ENCODE results near the gene COBLL1.

The COBLL1 gene

GRCh38 chr2:164881524-164881923, 39.9 kb upstream of the COBLL1 start:
- H3K27me3 ChIP-seq (ENCODE audit: insufficient read depth, low read length, poor library complexity) = no peaks in the 10 kb centered on the region
- no peak overlapping the region for H2BK5ac ChIP-seq (ENCODE audit: low read length)
- no peak overlapping the region for H4K5ac ChIP-seq (ENCODE audit: low read length)
- no peak overlapping the region for H2AK5ac ChIP-seq (ENCODE audit: low read length)
- no peaks in the 10 kb centered on the region for H3K79me1 ChIP-seq (ENCODE audit: low read length)
- H3K27ac ChIP-seq (ENCODE audit: low read depth, low read length) = no peak overlapping the region
- no peak overlapping the region for H4K8ac ChIP-seq (ENCODE audit: low read depth, low read length)
- no peak overlapping the region for H3K56ac ChIP-seq (ENCODE audit: low read length)
- no peak overlapping the region for H2BK120ac ChIP-seq (ENCODE audit: low read depth, low read length)
- no peak overlapping the region for H3K18ac ChIP-seq (ENCODE audit: low read length)
- H3K36me3 ChIP-seq (ENCODE audit: control insufficient read depth, insufficient read depth, low read length) = no peaks in the 10 kb centered on the region
- H3K4me2 ChIP-seq (ENCODE audit: low read length) = no peak overlapping the region
- WGBS (ENCODE audit: extremely low coverage, insufficient coverage, low lambda C conversion rate) = no CpG with 5 or more reads among the region's 1 CpG
- no peak overlapping the region for H3K4me3 ChIP-seq (ENCODE audit: low read length)
- no peaks in the 10 kb centered on the region for H3K4me1 ChIP-seq (ENCODE audit: control insufficient read depth, low read depth, low read length)
- H3K9ac ChIP-seq (ENCODE audit: low read length) = no peak overlapping the region
- no peak overlapping the region for H3K4ac ChIP-seq (ENCODE audit: low read depth, low read length)
- no peak for DNase-seq
- no peaks in the 10 kb centered on the region for H3K79me2 ChIP-seq (ENCODE audit: control insufficient read depth, insufficient read depth, low read length)
- H3K23ac ChIP-seq (ENCODE audit: low read length) = no peak overlapping the region
- H2BK15ac ChIP-seq (replicated peaks; ENCODE audit: low read depth) = no peak overlapping the region

DNA sequence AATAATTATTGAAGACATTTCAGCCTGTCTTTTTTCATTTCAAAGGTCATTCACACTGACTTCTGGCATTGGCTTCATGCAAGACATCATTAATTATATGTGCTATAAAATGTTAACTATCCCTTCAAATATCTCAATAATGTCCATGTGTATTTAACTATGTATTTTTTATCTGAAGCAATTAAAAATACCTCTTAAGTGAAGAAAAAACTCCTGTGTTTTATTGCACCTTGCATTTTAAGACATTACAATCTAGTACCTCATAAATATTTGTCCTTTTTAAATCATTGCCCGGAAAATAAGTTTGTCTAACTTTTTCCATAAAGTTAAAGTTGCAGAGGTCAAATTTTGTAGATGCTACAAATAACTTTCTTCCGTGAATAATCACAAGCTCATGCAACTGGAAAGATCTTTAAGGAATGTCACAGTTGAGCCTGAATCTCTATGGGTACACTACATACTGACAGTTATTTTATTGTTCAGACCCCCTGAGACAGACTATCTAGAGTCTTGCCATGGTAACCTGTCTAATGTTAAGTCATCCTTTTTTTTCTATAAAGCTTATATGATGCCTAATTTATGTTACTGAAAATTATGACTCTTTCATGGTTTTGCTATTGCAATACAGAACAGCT, 38.4 kb upstream of the COBLL1 start:
- no peak overlapping the region for H3K23ac ChIP-seq (ENCODE audit: low read length)
- H3K79me2 ChIP-seq (ENCODE audit: control insufficient read depth, insufficient read depth, low read length) = no peaks in the 10 kb centered on the region
- H2BK5ac ChIP-seq (ENCODE audit: low read length) = no peak overlapping the region
- DNase-seq = no peak
- no peak overlapping the region for H3K27ac ChIP-seq (ENCODE audit: low read depth, low read length)
- H3K4me2 ChIP-seq (ENCODE audit: low read length) = no peak overlapping the region
- no peak overlapping the region for H4K5ac ChIP-seq (ENCODE audit: low read length)
- H3K27me3 ChIP-seq (ENCODE audit: insufficient read depth, low read length, poor library complexity) = no peaks in the 10 kb centered on the region
- no peaks in the 10 kb centered on the region for H3K79me1 ChIP-seq (ENCODE audit: low read length)
- H2BK120ac ChIP-seq (ENCODE audit: low read depth, low read length) = no peak overlapping the region
- H3K18ac ChIP-seq (ENCODE audit: low read length) = no peak overlapping the region
- no peak overlapping the region for H2BK15ac ChIP-seq (replicated peaks; ENCODE audit: low read depth)
- no peaks in the 10 kb centered on the region for H3K36me3 ChIP-seq (ENCODE audit: control insufficient read depth, insufficient read depth, low read length)
- no peak overlapping the region for H3K4me3 ChIP-seq (ENCODE audit: low read length)
- no peak overlapping the region for H3K9ac ChIP-seq (ENCODE audit: low read length)
- no peak overlapping the region for H4K8ac ChIP-seq (ENCODE audit: low read depth, low read length)
- no peak overlapping the region for H2AK5ac ChIP-seq (ENCODE audit: low read length)
- no peak overlapping the region for H3K56ac ChIP-seq (ENCODE audit: low read length)
- no CpG with 5 or more reads among the region's 2 CpGs for WGBS (ENCODE audit: extremely low coverage, insufficient coverage, low lambda C conversion rate)
- H3K4me1 ChIP-seq (ENCODE audit: control insufficient read depth, low read depth, low read length) = no peaks in the 10 kb centered on the region
- H3K4ac ChIP-seq (ENCODE audit: low read depth, low read length) = no peak overlapping the region

GRCh38 chr2:164877927-164878326, 36.3 kb upstream of the COBLL1 start:
- Histone ChIP-seq H4K5ac (ENCODE audit: low read length) (no peak overlapping the region), H3K56ac (ENCODE audit: low read length) (no peak overlapping the region), H3K4me2 (ENCODE audit: low read length) (no peak overlapping the region), H3K23ac (ENCODE audit: low read length) (no peak overlapping the region), H3K36me3 (ENCODE audit: control insufficient read depth, insufficient read depth, low read length) (no peaks in the 10 kb centered on the region), H3K79me2 (ENCODE audit: control insufficient read depth, insufficient read depth, low read length) (no peaks in the 10 kb centered on the region), H3K18ac (ENCODE audit: low read length) (no peak overlapping the region), H3K27ac (ENCODE audit: low read depth, low read length) (no peak overlapping the region), H3K9ac (ENCODE audit: low read length) (no peak overlapping the region), H2BK120ac (ENCODE audit: low read depth, low read length) (no peak overlapping the region), H2BK15ac (replicated peaks; ENCODE audit: low read depth) (no peak overlapping the region), H3K79me1 (ENCODE audit: low read length) (no peaks in the 10 kb centered on the region), H3K27me3 (ENCODE audit: insufficient read depth, low read length, poor library complexity) (no peaks in the 10 kb centered on the region), H3K4me3 (ENCODE audit: low read length) (no peak overlapping the region), H2BK5ac (ENCODE audit: low read length) (no peak overlapping the region), H2AK5ac (ENCODE audit: low read length) (no peak overlapping the region), H3K4me1 (ENCODE audit: control insufficient read depth, low read depth, low read length) (no peaks in the 10 kb centered on the region), H4K8ac (ENCODE audit: low read depth, low read length) (no peak overlapping the region), H3K4ac (ENCODE audit: low read depth, low read length) (no peak overlapping the region)
- no peak for DNase-seq

- no peak overlapping the region for H3K56ac ChIP-seq (ENCODE audit: low read length)
- H2AK5ac ChIP-seq (ENCODE audit: low read length) = no peak overlapping the region
- no peaks in the 10 kb centered on the region for H3K79me1 ChIP-seq (ENCODE audit: low read length)
- H3K9ac ChIP-seq (ENCODE audit: low read length) = no peak overlapping the region
- H2BK5ac ChIP-seq (ENCODE audit: low read length) = no peak overlapping the region
- no peaks in the 10 kb centered on the region for H3K36me3 ChIP-seq (ENCODE audit: control insufficient read depth, insufficient read depth, low read length)
- no peaks in the 10 kb centered on the region for H3K79me2 ChIP-seq (ENCODE audit: control insufficient read depth, insufficient read depth, low read length)
- H3K23ac ChIP-seq (ENCODE audit: low read length) = no peak overlapping the region
- no peaks in the 10 kb centered on the region for H3K4me1 ChIP-seq (ENCODE audit: control insufficient read depth, low read depth, low read length)
- no CpG with 5 or more reads among the region's 4 CpGs for WGBS (ENCODE audit: extremely low coverage, insufficient coverage, low lambda C conversion rate)
- H2BK15ac ChIP-seq (replicated peaks; ENCODE audit: low read depth) = no peak overlapping the region
- H3K27ac ChIP-seq (ENCODE audit: low read depth, low read length) = no peak overlapping the region
- no peak for DNase-seq
- no peak overlapping the region for H3K18ac ChIP-seq (ENCODE audit: low read length)
- no peak overlapping the region for H2BK120ac ChIP-seq (ENCODE audit: low read depth, low read length)
- H3K4ac ChIP-seq (ENCODE audit: low read depth, low read length) = no peak overlapping the region
- H3K4me2 ChIP-seq (ENCODE audit: low read length) = no peak overlapping the region
- no peak overlapping the region for H4K5ac ChIP-seq (ENCODE audit: low read length)
- H3K27me3 ChIP-seq (ENCODE audit: insufficient read depth, low read length, poor library complexity) = no peaks in the 10 kb centered on the region
- H3K4me3 ChIP-seq (ENCODE audit: low read length) = no peak overlapping the region
- no peak overlapping the region for H4K8ac ChIP-seq (ENCODE audit: low read depth, low read length)
Measured at GRCh38 chr2:164877169-164877568, 35.5 kb upstream of the COBLL1 start.

- no peak overlapping the region for H3K23ac ChIP-seq (ENCODE audit: low read length)
- no peak overlapping the region for H3K4me3 ChIP-seq (ENCODE audit: low read length)
- H3K4me2 ChIP-seq (ENCODE audit: low read length) = no peak overlapping the region
- H2BK15ac ChIP-seq (replicated peaks; ENCODE audit: low read depth) = no peak overlapping the region
- H4K8ac ChIP-seq (ENCODE audit: low read depth, low read length) = no peak overlapping the region
- no peak overlapping the region for H2BK5ac ChIP-seq (ENCODE audit: low read length)
- no peaks in the 10 kb centered on the region for H3K27me3 ChIP-seq (ENCODE audit: insufficient read depth, low read length, poor library complexity)
- no peak overlapping the region for H3K9ac ChIP-seq (ENCODE audit: low read length)
- H3K4me1 ChIP-seq (ENCODE audit: control insufficient read depth, low read depth, low read length) = no peaks in the 10 kb centered on the region
- no peak overlapping the region for H3K18ac ChIP-seq (ENCODE audit: low read length)
- H3K79me1 ChIP-seq (ENCODE audit: low read length) = no peaks in the 10 kb centered on the region
- no peak overlapping the region for H4K5ac ChIP-seq (ENCODE audit: low read length)
- H3K4ac ChIP-seq (ENCODE audit: low read depth, low read length) = no peak overlapping the region
- no peak overlapping the region for H3K56ac ChIP-seq (ENCODE audit: low read length)
- H2BK120ac ChIP-seq (ENCODE audit: low read depth, low read length) = no peak overlapping the region
- whole genome bisulfite sequencing (ENCODE audit: extremely low coverage, insufficient coverage, low lambda C conversion rate) = no CpG with 5 or more reads among the region's 10 CpGs
- no peak for DNase-seq
- no peaks in the 10 kb centered on the region for H3K79me2 ChIP-seq (ENCODE audit: control insufficient read depth, insufficient read depth, low read length)
- no peak overlapping the region for H2AK5ac ChIP-seq (ENCODE audit: low read length)
- no peaks in the 10 kb centered on the region for H3K36me3 ChIP-seq (ENCODE audit: control insufficient read depth, insufficient read depth, low read length)
- H3K27ac ChIP-seq (ENCODE audit: low read depth, low read length) = no peak overlapping the region
Measured at GRCh38 chr2:164875334-164876205, 33.9 kb upstream of the COBLL1 start.
